ENCODE results near the gene MUC13. TPM values are rescaled to one million over a fixed set of nuclear protein-coding genes. Genes with fewer than 3 reads are reported as not detected.

MUC13 gene
- total RNA-seq, 1 experiment from 2014 or later, result 0.22 TPM

DNA sequence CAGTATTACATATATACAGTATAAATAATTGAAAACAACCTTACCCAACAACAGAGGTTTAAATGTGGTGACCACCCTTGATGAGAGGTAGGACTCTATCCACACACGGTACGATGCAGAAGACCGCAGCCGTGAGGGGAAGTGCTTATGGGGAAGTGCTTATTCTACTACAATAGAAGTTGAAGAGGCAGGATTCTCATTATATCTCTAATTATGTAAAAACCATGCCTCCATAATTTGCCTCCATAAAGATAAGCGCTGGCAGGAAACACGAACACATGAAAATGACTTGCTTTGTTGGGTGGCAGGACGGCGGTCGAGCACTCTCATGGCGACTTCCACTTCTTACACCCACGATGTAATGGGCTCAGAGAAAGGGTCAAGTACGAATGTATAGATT is 7.2 kb upstream of the MUC13 start:
- no peak overlapping the region for H3K4me3 Mint-ChIP-seq
- H3K27me3 Mint-ChIP-seq (ENCODE audit: low read depth), result no peaks in the 10 kb centered on the region
- H3K9me3 Mint-ChIP-seq, result peaks cover 7% of the 10 kb centered on the region
- ChIA-PET CTCF (no interaction called here), POLR2A (interaction anchor here (0.5 kb wide), 1 partner anchor 272 kb away, joined by 4 read pairs; no protein-coding TSS in a partner anchor)
- H3K27ac Mint-ChIP-seq, result no peak overlapping the region
- TF ChIP-seq, protein P1, sequence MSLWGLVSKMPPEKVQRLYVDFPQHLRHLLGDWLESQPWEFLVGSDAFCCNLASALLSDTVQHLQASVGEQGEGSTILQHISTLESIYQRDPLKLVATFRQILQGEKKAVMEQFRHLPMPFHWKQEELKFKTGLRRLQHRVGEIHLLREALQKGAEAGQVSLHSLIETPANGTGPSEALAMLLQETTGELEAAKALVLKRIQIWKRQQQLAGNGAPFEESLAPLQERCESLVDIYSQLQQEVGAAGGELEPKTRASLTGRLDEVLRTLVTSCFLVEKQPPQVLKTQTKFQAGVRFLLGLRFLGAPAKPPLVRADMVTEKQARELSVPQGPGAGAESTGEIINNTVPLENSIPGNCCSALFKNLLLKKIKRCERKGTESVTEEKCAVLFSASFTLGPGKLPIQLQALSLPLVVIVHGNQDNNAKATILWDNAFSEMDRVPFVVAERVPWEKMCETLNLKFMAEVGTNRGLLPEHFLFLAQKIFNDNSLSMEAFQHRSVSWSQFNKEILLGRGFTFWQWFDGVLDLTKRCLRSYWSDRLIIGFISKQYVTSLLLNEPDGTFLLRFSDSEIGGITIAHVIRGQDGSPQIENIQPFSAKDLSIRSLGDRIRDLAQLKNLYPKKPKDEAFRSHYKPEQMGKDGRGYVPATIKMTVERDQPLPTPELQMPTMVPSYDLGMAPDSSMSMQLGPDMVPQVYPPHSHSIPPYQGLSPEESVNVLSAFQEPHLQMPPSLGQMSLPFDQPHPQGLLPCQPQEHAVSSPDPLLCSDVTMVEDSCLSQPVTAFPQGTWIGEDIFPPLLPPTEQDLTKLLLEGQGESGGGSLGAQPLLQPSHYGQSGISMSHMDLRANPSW (CRISPR knock-in tag; conservative IDR thresholded peaks at IDR 0.05; ENCODE audit: low read depth), result no peak
- TF ChIP-seq NR1H2 (CRISPR knock-in tag; IDR thresholded peaks at IDR 0.05) (no peak), FOXP1 (CRISPR knock-in tag; IDR thresholded peaks at IDR 0.05; ENCODE audit: borderline replicate concordance) (no peak), ELF4 (CRISPR knock-in tag; IDR thresholded peaks at IDR 0.05; ENCODE audit: low read depth) (no peak), ZNF423 (CRISPR knock-in tag; IDR thresholded peaks at IDR 0.05) (no peak), ZNF532 (CRISPR knock-in tag; IDR thresholded peaks at IDR 0.05; ENCODE audit: borderline replicate concordance) (no peak), JUN (CRISPR knock-in tag; IDR thresholded peaks at IDR 0.05) (no peak), TP53 (CRISPR knock-in tag; IDR thresholded peaks at IDR 0.05) (no peak), ZNF416 (CRISPR knock-in tag; IDR thresholded peaks at IDR 0.05) (no peak), NFATC4 (CRISPR knock-in tag; IDR thresholded peaks at IDR 0.05) (no peak), PREB (CRISPR knock-in tag; IDR thresholded peaks at IDR 0.05; ENCODE audit: borderline replicate concordance) (no peak), ESRRA (CRISPR knock-in tag; IDR thresholded peaks at IDR 0.05; ENCODE audit: borderline replicate concordance) (no peak), FOXJ3 (CRISPR knock-in tag; IDR thresholded peaks at IDR 0.05; ENCODE audit: borderline replicate concordance) (no peak), CREM (CRISPR knock-in tag; IDR thresholded peaks at IDR 0.05) (no peak), HMGA2 (CRISPR knock-in tag; IDR thresholded peaks at IDR 0.05) (no peak), ZNF121 (CRISPR knock-in tag; IDR thresholded peaks at IDR 0.05) (no peak)
- H3K36me3 Mint-ChIP-seq, result no peaks in the 10 kb centered on the region
- no peaks in the 10 kb centered on the region for H3K4me1 Mint-ChIP-seq
- ATAC-seq, result no peak
- DNase-seq (ENCODE audit: low spot score), result no peak

DNA sequence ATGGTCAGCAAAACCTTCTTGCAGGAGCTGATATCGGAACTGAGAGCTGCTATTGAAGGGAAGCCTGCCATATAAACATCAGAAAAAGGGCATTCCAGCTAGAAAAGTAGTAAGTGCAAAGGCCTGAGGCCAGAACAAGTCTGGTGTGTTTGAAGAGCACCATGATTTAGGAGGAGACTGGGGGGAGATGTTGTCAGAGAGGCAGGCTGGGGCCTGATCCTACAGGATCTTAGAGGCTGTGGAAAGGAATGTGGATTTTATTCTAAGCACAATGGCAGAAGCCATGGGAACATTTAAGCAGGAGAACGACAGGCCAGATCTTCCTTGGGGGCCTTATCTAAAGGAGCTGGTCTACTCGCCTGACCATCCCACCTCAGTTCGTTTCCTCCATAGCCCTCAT is 5.1 kb upstream of the MUC13 start:
- DNase-seq (ENCODE audit: low spot score) (no peak), ATAC-seq (no peak)
- no peaks in the 10 kb centered on the region for H3K36me3 Mint-ChIP-seq
- peaks cover 7% of the 10 kb centered on the region for H3K9me3 Mint-ChIP-seq
- H3K4me3 Mint-ChIP-seq, result no peak overlapping the region
- ChIA-PET CTCF (interaction anchor here (1.0 to 2.0 kb wide), 3 partner anchors 179 to 226 kb away, joined by 4 to 5 read pairs (median 4); no protein-coding TSS in a partner anchor), POLR2A (no interaction called here)
- no peaks in the 10 kb centered on the region for H3K27me3 Mint-ChIP-seq (ENCODE audit: low read depth)
- no peak overlapping the region for H3K27ac Mint-ChIP-seq
- H3K4me1 Mint-ChIP-seq, result no peaks in the 10 kb centered on the region
- no peak for TF ChIP-seq ZNF263 (CRISPR knock-in tag; IDR thresholded peaks at IDR 0.05; ENCODE audit: low read depth)
- no peak for TF ChIP-seq ZNF138 (CRISPR knock-in tag; conservative IDR thresholded peaks at IDR 0.05)
- no peak for TF ChIP-seq USF1 (CRISPR knock-in tag; IDR thresholded peaks at IDR 0.05)
- TF ChIP-seq PRDM15 (CRISPR knock-in tag; IDR thresholded peaks at IDR 0.05), result no peak
- TF ChIP-seq, protein P2, sequence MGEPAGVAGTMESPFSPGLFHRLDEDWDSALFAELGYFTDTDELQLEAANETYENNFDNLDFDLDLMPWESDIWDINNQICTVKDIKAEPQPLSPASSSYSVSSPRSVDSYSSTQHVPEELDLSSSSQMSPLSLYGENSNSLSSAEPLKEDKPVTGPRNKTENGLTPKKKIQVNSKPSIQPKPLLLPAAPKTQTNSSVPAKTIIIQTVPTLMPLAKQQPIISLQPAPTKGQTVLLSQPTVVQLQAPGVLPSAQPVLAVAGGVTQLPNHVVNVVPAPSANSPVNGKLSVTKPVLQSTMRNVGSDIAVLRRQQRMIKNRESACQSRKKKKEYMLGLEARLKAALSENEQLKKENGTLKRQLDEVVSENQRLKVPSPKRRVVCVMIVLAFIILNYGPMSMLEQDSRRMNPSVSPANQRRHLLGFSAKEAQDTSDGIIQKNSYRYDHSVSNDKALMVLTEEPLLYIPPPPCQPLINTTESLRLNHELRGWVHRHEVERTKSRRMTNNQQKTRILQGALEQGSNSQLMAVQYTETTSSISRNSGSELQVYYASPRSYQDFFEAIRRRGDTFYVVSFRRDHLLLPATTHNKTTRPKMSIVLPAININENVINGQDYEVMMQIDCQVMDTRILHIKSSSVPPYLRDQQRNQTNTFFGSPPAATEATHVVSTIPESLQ (CRISPR knock-in tag; IDR thresholded peaks at IDR 0.05), result no peak
- TF ChIP-seq ZNF416 (CRISPR knock-in tag; IDR thresholded peaks at IDR 0.05), result no peak
- TF ChIP-seq, protein P3, sequence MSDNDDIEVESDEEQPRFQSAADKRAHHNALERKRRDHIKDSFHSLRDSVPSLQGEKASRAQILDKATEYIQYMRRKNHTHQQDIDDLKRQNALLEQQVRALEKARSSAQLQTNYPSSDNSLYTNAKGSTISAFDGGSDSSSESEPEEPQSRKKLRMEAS (CRISPR knock-in tag; IDR thresholded peaks at IDR 0.05), result no peak

Measured in WTC11 (cell line).